NCI-H1417 (cell line): ENCODE measurements around the gene WFDC10A.
"Not testable (repeated sequence)": the region's sequence is repeated elsewhere in the genome, so short reads cannot be mapped to it uniquely, and the experiment has no call there.

Source experiments
- DNase-seq, 3 experiments: peaks; one replicate each; lab custom pipeline; 2025; lab: John Stamatoyannopoulos, UW

Gene WFDC10A

GRCh38 chr20:45629496-45630100 lies at the start of gene WFDC10A:
TSS of gene WFDC10A (plus strand) at chr20:45629739. CDS start at chr20:45629814, 75 bp downstream.
- peak in 2 of 3 experiments; percentile 3 to 50 for DNase-seq

DNA sequence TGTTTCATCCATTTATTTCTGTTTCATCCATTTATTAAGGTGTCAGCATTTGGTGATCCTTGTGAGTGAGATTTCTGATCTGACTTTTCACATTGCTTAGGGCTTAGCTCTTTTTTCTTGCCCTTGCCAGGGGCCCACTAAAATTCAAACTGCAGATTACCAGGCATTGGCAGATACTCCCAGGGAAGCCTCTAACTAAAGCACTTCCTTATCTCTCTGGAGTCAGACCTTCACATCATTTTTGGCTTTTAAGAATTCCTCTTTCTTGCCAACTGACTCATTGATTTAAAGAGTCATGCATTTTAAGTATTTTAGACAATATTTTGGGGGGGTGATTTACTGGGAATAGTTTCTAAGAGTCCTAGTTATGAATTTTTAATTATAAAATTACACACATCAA lies 47.8 kb upstream of the WFDC10A start:
- no peak for DNase-seq

GRCh38 chr20:45583502-45583901 lies 46.0 kb upstream of the WFDC10A start:
- DNase-seq = no peak

GRCh38 chr20:45584294-45584693 lies 45.2 kb upstream of the WFDC10A start:
- DNase-seq = not testable (repeated sequence)

GRCh38 chr20:45585986-45586385 lies 43.6 kb upstream of the WFDC10A start:
- not testable (repeated sequence) for DNase-seq

- no peak for DNase-seq
These were observed 40.7 kb upstream of the WFDC10A start for GRCh38 chr20:45588800-45589199.

- no peak for DNase-seq
These were observed 39.8 kb upstream of the WFDC10A start for GRCh38 chr20:45589725-45590124.

DNA sequence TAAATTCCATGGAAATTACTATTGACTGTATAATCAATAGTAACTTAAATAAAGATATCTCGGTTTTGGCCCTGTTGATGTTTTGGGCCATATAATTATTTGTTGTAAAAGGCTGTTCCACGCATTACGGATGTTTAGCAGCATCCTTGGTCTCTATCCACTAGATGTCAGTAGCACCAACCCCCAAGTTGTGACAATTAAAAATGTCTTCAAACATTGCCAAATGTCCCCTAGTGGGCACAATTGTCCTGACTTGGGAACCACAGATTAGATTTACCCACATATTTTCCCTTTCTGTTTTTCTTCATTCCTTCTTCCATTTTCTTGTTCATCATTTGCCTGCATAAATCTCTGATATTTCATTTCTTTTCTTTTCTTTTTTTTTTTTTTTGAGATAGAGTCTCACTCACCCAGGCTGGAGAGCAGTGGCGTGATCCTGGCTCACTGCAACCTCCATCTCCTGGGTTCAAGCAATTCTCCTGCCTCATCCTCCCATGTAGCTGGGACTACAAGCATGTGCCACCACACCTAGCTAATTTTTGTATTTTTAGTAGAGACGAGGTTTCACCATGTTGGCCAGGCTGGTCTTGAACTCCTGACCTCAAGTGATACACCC lies 36.9 kb upstream of the WFDC10A start:
- DNase-seq = peak; percentile 15 to 74 (median 33)

DNA sequence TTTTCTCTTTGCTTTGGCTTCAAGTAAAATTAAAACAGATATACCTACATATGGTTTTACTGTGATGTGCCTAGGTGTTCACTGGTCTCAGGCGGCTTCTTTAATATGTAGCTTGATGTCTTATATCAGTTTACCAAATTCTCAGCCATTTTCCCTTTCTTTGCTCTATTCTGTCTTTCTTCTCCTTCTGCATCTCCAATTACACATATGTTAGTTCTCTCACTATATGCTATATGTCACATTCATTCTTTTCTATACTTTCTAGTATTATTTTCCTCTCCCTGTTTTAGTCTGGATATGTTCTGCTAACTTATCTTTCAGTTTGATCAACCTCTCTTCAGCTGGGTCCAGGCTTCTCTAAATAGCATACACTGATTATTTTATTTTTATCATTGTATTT lies 36.0 kb upstream of the WFDC10A start:
- no peak for DNase-seq

GRCh38 chr20:45595235-45595634 lies 34.3 kb upstream of the WFDC10A start:
- DNase-seq = no peak

DNA sequence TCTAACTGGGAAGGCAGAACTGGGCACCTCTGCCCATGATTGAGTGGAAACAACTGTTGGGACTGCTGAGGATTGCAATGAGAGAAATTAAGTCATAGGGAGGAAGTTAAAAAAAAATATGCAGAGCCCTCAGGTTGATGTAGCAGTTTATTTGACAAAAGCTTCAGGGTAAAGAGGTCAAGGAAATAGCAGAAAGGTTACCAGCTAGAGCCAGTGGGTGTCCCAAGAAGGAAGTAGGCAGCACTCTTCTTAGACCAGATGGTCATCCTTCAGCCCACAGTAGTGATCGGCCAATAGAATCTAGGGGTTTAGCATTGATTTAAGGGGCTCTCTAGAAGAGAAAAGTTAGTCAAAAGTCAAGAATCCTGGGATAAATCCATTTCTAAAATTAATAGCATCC lies 21.7 kb upstream of the WFDC10A start:
- no peak for DNase-seq

GRCh38 chr20:45611054-45611453 lies 18.5 kb upstream of the WFDC10A start:
- DNase-seq = no peak

DNA sequence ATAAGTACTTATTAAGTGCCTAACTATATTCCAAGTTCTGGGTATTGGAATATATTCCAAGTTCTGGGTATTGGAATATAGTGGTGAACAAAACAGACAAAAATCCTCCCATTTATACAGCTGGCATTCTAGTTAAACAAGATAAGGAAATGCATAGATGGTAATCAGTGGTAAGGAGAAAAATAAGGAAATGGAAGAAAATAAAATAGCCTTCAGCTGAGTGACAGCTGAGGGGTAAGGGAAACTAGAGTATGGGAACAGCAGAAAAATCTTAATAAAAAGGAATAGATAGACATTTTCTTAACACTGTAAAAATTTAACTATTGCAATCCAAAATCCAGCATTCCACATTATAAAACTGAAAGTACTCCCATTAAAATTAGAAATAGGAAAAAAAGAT lies 17.2 kb upstream of the WFDC10A start:
- no peak for DNase-seq

DNA sequence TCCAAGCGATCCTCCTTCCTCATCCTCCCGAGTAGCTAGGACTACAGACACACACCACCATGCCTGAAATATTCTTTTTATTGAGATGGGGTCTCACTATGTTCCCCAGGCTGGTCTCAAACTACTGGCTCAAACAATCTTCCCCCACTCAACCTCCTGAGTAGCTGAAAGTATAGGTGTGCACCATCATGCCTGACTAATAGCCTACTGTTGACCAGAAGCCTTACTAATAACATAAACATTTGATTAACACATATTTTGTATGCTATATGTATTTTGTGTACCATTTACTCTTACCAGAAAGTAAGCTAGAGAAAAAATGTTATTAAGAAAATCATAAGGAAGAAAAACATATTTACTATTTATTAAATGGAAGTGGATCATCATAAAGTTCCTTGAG lies 11.9 kb upstream of the WFDC10A start:
- no peak for DNase-seq

GRCh38 chr20:45621593-45621992 lies 7.9 kb upstream of the WFDC10A start:
- DNase-seq = no peak

DNA sequence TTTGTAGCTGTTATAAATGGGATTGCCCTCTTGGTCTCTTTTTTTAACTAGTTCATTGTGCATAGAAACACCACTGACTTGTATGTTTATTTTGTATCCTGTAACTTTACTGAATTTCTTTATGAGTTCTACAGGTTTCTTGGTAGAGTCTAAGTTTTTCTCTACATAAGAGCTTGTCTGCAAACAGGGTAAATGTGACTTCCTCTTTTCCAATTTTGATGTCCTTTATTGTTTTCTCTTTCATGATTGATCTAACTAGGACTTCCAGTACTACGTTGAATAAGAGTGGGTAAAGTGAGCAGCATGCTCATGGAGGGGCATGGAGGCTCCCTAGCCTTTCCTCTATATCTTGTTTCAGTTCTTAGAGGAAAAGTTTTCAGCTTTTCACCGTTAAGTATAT lies 3.0 kb upstream of the WFDC10A start:
- DNase-seq = no peak

GRCh38 chr20:45630371-45630770 lies 832 bp downstream of the WFDC10A start:
- DNase-seq = no peak

- no peak for DNase-seq
These were observed 1.6 kb downstream of the WFDC10A start, which contains the start of gene WFDC9 for GRCh38 chr20:45631184-45631583. TSS of gene WFDC9 (minus strand) at chr20:45631284. CDS start at chr20:45610181, 21,103 bp downstream.

- no peak for DNase-seq
These were observed 7.0 kb downstream of the WFDC10A start for GRCh38 chr20:45636513-45636912.

DNA sequence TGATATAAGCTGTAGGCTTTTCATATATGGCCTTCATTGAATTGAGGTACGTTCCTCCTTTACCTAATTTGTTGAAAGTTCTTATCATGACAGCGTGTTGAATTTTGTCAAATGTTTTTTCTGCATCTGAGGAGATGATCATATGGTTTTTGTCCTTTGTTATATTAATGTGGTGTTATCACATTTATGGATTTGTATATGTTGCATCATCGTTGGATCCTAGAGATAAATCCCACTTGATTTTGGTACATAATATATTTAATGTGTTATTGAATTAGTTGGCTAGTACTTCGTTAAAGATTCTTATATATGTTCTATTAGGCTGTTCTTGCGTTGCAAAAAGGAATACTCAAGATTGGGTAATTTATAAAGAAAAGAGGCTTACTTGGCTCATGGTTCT lies 10.1 kb downstream of the WFDC10A start:
- no peak for DNase-seq

DNA sequence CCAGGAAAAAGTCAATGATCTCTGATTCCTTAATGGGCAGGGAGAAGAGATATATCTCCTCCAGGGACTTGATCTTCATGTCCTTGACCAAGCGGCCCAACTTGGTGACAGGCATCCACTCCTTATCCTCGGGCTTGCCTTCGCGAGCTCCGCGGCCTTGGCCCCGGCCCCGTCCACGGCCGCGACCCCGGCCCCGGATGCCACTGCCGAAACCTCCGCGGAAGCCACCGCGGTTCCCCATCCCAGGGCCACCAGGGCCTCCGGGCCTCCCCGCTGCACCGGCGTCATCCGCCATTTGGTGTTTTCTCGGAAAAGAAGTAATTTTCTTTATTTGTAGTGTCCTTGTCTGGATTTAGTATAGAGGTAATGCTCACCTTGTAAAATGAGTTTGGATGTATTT lies 11.5 kb downstream of the WFDC10A start:
- DNase-seq = not testable (repeated sequence)

DNA sequence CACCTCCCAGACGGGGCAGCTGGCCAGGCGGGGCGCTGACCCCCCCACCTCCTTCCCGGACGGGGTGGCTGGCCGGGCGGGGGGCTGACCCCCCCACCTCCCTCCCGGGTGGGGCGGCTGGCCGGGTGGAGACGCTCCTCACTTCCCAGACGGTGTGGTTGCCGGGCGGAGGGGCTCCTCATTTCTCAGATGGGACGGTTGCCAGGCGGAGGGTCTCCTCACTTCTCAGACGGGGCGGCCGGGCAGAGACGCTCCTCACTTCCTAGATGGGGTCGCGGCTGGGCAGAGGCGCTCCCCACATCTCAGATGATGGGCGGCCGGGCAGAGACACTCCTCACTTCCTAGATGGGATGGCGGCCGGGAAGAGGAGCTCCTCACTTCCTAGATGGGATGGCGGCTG lies 16.3 kb downstream of the WFDC10A start:
- not testable (repeated sequence) for DNase-seq

DNA sequence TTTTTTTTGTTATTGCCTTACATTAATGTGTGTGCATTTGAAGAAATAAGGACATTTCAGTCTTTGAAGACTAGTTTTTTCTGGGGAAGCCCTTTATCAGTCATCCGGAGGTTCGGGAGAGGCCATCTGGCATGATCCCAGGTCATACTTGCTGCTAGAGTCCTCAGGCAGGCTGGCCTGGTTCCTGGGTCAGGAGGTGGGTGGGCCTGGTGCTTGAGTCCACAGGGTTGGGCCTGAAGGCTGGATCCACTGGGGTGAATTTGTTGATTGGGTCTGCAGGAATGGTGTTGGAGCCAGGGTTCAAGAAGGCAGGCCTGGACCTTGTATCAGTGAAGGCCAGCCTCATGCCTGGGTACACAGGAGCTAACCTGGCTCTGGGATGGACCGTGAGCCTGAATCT lies 17.3 kb downstream of the WFDC10A start:
- no peak for DNase-seq
